DMS 273 (cell line): ENCODE results near the gene WSCD1.
A peak's percentile ranks its signal among the peaks of the same experiment; 100 is the strongest.

Experiments used
- DNase-seq: peaks from one replicate; lab custom pipeline; 2025; ENCODE audit not compliant: unreplicated experiment; lab: John Stamatoyannopoulos, UW

The WSCD1 gene

GRCh38 chr17:6104956-6105648, 34.9 kb downstream of the WSCD1 start:
- DNase-seq, result no peak

DNA sequence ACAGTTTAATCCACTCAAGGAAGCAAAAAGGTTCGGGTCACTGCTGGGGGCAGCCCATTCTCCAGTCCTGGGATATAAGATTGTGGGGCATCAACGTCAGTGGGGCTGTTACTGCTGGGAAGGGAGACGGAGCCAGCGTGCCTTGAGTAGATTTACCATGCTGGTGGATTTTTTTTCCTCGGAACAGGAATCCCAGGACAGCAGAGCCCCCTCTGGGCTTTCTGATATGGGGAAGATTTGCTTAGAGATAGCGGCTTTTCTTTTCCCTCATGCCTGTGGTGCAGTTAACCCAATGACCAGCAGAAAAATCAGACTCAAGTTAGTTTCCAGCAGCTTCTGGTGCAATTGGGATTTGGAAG, 35.4 kb downstream of the WSCD1 start:
- no peak for DNase-seq

DNA sequence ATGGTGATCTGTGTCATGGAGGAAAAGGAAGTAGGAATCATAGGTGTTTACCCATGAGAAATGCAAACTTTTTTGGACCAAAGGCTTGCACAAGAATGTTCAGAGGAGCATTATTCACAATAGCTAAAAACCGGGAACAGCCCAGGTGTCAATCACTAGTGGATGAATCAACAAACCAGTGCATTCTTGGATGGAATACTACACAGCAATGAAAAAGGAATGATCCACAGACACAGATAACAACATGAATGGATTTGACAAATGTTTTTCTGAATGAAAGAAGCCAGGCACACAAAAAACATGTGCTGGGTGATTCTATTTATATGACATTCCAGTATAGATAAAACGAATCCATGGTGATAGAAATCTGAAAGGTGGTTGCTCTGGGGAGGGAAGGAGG, 36.0 kb downstream of the WSCD1 start:
- no peak for DNase-seq

DNA sequence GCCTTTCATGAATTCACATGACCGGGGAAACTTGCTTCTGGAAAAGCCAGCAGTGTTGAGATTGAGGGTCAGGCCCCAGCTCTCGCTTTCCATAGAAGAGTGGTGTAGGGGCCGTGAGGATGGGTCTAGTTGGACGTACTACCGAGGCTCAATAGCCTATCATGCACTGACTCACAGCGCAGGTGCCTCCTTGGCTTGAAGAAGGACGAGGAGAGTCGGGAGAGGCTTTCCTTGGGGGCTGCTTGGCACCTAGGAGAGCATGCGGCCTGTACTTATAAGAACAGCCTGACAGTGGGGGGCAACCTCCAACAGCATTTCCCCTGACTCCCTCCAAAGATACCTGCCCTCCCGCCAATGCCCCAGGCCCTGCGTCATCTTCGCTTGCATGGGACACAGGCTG, 37.6 kb downstream of the WSCD1 start:
- no peak for DNase-seq

DNA sequence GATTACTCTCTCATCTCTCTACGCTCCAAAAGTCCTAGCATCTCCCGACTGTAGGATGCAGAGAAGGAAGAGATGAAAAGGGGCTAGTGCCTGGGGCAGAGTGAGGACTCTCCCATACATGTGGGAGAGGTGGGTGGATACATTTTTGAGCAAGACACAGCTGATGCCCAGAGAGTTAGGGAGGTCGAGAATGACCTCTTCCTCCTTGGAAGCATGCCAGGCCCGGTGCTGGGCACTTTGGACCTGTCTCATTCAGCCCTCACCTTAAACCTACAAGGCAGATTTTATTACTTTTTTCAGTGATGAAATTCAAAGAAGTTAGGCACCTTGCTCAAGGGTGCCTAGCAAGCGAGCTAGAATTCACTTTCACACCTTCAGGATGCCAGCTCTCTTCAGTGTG, 38.2 kb downstream of the WSCD1 start:
- no peak for DNase-seq

DNA sequence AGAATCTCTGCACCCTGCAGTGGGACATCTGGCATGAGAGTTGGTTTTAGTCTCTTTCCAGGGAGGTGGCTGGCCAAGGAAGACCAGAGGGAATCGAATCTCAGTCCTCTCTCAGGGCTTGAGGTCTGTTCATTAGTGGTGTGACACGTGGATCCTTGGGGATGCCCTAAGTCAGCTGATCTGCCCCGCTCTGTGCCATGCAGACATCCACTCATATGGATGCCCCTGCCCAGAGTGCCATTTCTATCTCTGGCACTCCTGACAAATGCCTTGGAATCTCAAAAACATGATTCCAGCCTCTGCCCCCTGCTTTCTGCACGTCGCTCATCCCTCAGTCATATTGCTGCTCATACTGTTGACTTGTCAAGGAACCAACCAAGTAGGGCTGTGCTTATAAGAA, 38.8 kb downstream of the WSCD1 start:
- DNase-seq, result no peak

DNA sequence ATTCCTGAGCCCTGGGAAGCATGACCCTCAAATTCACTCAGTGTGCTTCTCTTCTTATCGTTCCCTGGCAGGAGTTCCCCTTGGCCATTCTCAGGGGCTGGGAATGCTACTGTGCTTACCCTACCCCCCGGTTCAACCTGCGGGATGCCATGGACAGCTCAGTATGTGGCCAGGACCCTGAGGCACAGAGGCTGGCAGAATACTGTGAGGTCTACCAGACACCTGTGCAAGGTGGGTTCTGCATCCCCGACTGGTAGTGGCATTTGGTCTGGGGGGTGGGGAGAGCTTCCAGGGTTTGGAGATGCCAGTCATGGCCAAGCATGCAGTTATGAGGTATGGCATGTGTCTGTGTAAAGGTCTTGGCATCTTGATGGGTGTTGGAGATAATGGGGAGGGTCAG, 39.4 kb downstream of the WSCD1 start:
- no peak for DNase-seq

GRCh38 chr17:6110088-6110487, 39.9 kb downstream of the WSCD1 start:
- DNase-seq, result no peak

DNA sequence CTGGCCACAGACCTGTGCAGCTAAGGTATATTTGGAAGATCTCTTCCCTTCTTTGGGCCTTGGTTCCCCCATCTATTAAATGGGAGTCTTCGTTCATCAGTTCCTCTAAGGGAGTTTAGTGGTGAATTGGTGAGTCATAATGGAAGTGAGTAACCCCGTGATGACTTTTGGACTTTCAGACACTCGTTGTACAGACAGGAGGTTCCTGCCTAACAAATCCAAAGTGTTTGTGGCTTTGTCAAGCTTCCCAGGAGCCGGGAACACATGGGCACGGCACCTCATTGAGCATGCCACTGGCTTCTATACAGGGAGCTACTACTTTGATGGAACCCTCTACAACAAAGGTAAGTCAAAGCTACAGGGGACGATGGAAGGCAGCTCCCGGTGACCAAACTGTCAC, 40.4 kb downstream of the WSCD1 start:
- DNase-seq, result no peak

DNA sequence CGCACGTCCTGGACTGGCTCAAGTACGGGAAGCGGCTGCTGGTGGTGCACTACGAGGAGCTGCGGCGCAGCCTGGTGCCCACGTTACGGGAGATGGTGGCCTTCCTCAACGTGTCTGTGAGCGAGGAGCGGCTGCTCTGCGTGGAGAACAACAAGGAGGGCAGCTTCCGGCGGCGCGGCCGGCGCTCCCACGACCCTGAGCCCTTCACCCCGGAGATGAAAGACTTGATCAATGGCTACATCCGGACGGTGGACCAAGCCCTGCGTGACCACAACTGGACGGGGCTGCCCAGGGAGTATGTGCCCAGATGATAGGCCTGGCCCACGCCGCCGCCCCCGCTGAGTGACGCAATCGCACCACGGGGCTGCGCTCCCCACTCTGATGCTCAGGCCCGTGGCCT, 50.2 kb downstream of the WSCD1 start:
- no peak for DNase-seq

DNA sequence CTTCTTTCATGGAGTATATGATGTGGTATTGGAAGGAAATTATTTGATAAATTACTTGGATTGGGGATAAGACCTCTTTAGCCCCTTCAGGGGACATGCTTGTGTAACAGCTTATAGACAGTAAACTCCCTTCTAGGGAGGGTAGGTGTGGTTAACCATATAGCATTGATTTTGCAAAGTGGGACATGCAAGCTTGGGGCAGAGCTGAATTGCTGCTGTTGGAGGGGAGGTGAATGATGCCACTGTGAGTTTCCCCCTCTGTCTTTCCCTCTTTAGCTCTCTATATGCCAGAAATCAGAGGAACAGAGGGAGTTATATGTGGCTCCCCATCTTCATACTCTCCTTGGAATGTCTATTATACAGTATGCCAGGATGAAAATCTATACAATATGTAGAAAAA, 54.7 kb downstream of the WSCD1 start:
- no peak for DNase-seq

DNA sequence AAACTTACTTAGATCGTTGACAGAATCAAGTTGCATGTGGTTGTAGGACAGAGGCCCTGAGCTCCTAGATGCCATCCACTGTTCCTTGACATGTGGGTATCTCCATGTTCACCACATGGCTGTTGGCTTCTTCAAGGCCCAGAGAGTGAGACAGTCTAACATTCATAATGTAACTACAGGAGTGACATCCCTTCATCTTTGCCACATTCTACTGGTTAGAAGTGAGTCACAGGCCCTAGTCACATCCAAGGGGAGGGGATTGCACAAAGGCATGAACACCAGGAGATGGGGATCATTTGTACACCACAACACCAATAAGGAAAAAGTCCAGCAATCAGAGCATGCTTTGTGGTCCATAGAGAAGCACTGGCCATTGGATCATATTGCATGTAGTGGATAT, 56.6 kb downstream of the WSCD1 start:
- DNase-seq, result no peak

DNA sequence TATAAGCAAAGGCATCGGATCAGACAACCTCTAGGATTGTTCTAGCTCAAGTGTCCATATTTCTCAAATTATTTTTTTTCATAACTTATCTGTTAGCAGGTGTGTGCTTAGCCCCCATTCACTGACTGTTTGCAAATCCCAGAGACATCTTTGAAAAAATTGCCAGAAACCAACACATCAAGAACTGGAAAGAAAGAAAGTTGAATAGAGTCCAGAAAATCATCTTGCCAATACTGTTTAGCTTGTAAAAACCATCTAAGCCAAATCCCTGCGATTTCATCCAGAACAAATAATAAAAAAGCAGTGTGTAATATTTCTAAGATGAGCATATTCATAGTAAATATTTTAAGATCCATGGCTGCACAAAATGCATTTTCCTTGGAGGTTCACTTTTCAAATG, 64.5 kb downstream of the WSCD1 start:
- DNase-seq, result no peak

DNA sequence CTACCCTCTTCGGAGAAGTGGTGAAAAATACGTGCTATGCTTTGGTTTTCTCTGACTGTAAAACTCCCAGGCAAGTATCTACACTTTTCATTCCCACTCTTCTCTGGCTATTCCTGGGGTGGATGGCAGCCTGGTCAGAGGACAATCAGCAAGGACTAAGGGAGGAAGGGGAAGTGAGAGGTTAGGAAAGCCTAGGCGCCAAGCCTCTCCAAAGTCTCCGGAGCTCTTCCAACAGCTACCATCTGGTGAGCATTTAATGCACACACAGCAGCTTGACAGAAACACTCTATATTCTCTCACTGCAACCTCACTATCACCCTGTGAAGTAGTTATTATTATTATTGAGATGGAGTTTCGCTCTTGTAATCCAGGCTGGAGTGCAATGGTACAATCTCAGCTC, 65.1 kb downstream of the WSCD1 start:
- peak; percentile 1 for DNase-seq

GRCh38 chr17:6135996-6136395, 65.8 kb downstream of the WSCD1 start:
- no peak for DNase-seq

DNA sequence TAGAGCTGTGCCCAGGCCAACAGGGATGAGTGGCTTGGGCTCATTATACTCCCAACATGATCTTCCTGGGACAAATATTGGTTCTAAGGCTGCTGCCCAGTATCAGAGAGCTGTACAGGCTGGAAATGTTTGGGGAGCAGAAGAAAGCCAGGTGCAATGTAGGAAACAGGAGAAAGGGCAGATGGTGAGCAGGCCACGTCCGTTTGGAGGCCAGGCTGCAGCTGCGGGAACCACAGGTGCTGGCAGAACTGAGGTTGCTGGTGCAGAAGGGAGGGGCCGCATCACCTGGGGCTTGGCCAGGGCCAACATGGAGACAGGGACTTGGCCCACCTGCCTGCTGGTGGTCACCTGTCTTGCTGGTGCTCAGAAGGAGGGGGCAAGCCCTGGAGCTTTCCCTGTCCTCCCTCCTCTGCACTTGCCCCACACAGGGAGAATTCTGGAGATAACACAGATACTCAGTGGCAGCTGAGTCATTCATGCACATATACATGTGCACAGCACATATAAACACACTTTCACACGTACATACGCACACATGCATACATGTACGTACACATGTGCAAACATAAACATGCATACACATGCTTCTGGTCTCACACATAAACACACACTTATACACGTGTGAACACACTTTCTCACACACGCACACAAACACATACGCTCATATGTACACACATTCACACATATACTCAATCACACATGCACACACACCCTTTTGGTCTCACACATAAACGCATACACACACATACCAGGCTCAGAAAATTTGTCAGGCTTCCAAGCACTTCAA, 67.7 kb downstream of the WSCD1 start:
- DNase-seq, result no peak

DNA sequence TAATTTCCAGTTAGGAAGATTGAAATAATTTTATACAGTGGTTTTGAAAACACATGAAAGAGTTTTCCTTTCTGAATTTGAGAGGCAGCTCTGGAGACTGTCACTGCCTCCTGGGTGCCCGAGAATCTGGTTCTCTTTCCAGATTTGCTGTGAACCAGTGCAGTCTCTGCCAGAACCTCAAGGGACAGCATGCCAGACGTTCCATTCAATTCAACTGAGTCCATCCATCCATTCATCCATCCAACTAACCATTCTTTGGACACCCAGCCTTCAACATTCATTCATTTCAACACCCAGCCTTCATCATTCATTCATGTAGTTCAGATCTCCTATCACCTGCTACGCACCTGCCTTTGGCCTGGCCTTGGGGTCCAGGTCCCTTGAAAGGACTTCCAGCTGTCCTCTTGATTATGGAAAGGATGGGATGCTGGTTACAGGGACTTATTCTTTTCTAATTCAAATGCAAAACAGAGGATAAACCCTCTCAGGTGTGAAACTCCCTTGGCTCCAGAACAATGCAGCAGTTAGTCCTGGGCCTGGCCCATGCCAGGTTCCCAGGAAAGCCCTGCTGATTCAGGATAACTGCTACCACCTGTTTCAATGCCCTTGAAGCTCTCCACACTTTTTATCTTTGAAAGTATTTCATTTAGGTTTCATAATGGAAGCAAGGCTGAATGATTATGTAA, 68.7 kb downstream of the WSCD1 start:
- no peak for DNase-seq

DNA sequence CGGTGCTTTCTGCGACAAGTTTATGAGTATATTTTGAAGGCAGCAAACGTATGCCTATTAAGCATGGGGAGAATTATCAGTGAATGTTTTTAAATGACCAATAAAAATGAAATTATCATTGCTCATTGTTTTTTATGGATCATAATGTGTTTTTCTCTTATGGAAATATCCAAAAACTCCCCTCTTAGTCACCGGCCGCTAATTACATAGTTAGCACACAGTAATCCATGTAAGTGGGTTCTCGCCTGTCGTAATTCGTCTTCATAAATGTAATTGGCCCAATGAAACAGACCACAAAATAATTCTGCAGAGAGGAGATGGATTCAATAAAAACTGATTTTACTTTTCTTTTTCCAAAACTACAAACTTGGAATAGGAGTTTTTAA, 69.3 kb downstream of the WSCD1 start:
- no peak for DNase-seq

DNA sequence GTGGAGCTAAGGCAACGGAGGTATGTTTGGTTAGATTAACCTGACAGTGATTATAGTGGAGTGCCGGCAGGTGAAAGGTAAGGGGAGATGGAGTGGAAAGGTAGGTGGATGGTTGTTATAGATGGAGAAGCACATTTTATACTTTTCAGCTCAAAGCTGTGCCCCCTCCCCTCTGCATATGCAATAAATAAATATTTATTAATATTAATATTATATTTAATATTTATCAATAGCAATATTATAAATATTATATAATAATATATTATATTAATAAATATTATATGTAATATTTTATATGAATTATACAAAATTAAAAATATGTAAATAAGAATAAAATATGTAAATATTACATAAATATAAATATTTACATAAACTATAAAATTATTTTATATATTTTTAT, 70.0 kb downstream of the WSCD1 start:
- no peak for DNase-seq

DNA sequence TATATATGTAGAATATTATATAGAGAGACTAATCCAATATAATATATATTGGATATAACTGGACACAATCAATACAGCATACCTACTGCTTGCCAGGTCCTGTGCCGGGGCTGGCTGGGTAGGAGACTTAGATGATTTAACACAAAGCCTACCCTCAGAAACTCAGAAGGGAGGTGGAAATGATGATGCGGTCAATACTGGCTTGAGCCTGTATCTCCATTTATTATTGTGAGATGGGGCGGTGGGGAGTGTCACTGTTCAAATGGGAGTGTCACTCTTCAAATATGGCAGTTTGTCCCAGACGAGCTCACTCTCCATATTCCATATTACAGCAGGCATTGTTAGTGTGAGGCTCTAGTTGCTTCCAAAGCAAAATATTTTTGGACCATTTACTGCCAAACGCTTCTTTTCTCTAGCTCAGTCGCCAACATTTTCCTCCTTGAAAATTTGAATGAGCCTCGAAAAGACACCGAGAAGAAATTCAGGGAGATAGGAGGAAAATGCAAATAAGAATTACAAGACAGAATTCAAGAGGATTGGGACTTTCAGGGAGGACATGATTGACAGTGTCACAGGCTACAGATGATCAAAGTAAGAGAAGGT, 70.7 kb downstream of the WSCD1 start:
- no peak for DNase-seq

- DNase-seq, result no peak
Observed at GRCh38 chr17:6142701-6143100, 72.5 kb downstream of the WSCD1 start.

GRCh38 chr17:6145946-6146345, 75.8 kb downstream of the WSCD1 start:
- no peak for DNase-seq
